HCT116 (cell line): ENCODE results near the gene LRP1B. TPM values are rescaled to one million over a fixed set of nuclear protein-coding genes. Genes with fewer than 3 reads are reported as not detected.

ENCODE experiments used
- ATAC-seq: fragments of 200-7000 bp; cut with Tn5 transposase; 2 replicates; pipeline ENCODE4 v1.9.1; 2020; ENCODE audit warnings: mild to moderate bottlenecking, moderate library complexity
- BruUV-seq: library from RNA; stranded (reverse); fragments of 400-500 nt; replicated peaks from 2 replicates; lab custom pipeline; 2021; lab: Mats Ljungman, UMichigan
- CTCF ChIA-PET: fragments of 300-600 bp; sonication (Branson Sonifier 250); formaldehyde crosslinking; loops from one replicate; lab custom pipeline; 2021; ENCODE audit warnings: antibody characterized with exemption; lab: Charles Lee
- POLR2A ChIA-PET: fragments of 300-600, 350-600 bp; sonication (Branson Sonifier 250); formaldehyde crosslinking; loops from one replicate; lab custom pipeline; 2021; ENCODE audit warnings: antibody characterized with exemption; lab: Charles Lee
- RAD21 ChIA-PET, 2 experiments: fragments of 300-600 bp; sonication (Branson Sonifier 250); formaldehyde crosslinking; loops; one replicate each; lab custom pipeline; 2023; ENCODE audit warnings: low total read pairs in 2 of 2; ENCODE audit not compliant: uncharacterized antibody in 2 of 2, unreplicated experiment in 2 of 2, low non-redundant PET in 1 of 2; lab: Charles Lee
- DNase-seq: peaks from one replicate; pipeline ENCODE4 v3.0.0-alpha.2; 2010; ENCODE audit warnings: low read depth, low spot score
- H2AFZ ChIP-seq: fragments of 200-600 bp; shearing (Covaris generic), sonication (generic); 2 replicates; pipeline ENCODE4 v1.6.1; 2017; ENCODE audit warnings: low read depth, mixed run types, mixed read lengths, antibody characterized with exemption, low read length; ENCODE audit not compliant: poor library complexity, severe bottlenecking
- H3K27ac ChIP-seq: 2 replicates; pipeline ENCODE4 v1.5.1; 2012; ENCODE audit warnings: low read depth, low read length
- H3K27me3 ChIP-seq: fragments of 200-600 bp; sonication (generic); 2 replicates; pipeline ENCODE4 v1.6.1; 2016; ENCODE audit warnings: mixed run types, low read length, mixed read lengths; ENCODE audit not compliant: insufficient read depth
- H3K36me3 ChIP-seq, 2 experiments: fragments of 200-500 bp in 1 of 2; fragments of 200-600 bp in 1 of 2; sonication (Bioruptor generic) in 1 of 2; sonication (generic) in 1 of 2; 2 replicates each; pipeline versions ENCODE4 v1.5.1 to v1.6.1; 2014 to 2016; ENCODE audit warnings: low read length in 2 of 2, inconsistent platforms in 1 of 2, mixed read lengths in 1 of 2, mixed run types in 1 of 2; ENCODE audit not compliant: insufficient read depth in 2 of 2, control insufficient read depth in 1 of 2
- H3K4me1 ChIP-seq, 2 experiments: fragments of 200-600 bp in 1 of 2; sonication (generic) in 1 of 2; 2 replicates each; pipeline versions ENCODE4 v1.5.1 to v1.6.1; 2012 to 2017; ENCODE audit warnings: low read length in 2 of 2, inconsistent platforms in 1 of 2, mild to moderate bottlenecking in 1 of 2, mixed read lengths in 1 of 2, mixed run types in 1 of 2, moderate library complexity in 1 of 2; ENCODE audit not compliant: insufficient read depth in 2 of 2, control insufficient read depth in 1 of 2
- H3K4me2 ChIP-seq: fragments of 200-600 bp; sonication (generic); 2 replicates; pipeline ENCODE4 v1.6.1; 2017; ENCODE audit warnings: mixed run types, low read length, mixed read lengths
- H3K4me3 ChIP-seq, 2 experiments: fragments of 200-600 bp in 1 of 2; sonication (generic) in 1 of 2; replicated peaks in 1 of 2; 2 replicates each; pipeline ENCODE4 v1.5.1; 2011 to 2016; ENCODE audit warnings: low read length in 2 of 2, control low read depth in 1 of 2, low read depth in 1 of 2, mild to moderate bottlenecking in 1 of 2, mixed read lengths in 1 of 2, mixed run types in 1 of 2
- H3K79me2 ChIP-seq: fragments of 200-600 bp; sonication (generic); 2 replicates; pipeline ENCODE4 v1.6.1; 2017; ENCODE audit warnings: mild to moderate bottlenecking, mixed run types, low read length, moderate library complexity, mixed read lengths; ENCODE audit not compliant: insufficient read depth
- H3K9ac ChIP-seq: fragments of 200-600 bp; sonication (generic); 2 replicates; pipeline ENCODE4 v1.6.1; 2016; ENCODE audit warnings: low read length, mixed read lengths
- H3K9me2 ChIP-seq: fragments of 200-600 bp; sonication (generic), shearing (Covaris generic); 2 replicates; pipeline ENCODE4 v1.6.1; 2017; ENCODE audit warnings: mixed run types, mild to moderate bottlenecking, moderate library complexity; ENCODE audit not compliant: insufficient read depth
- H3K9me3 ChIP-seq, 2 experiments: fragments of 200-500 bp in 1 of 2; fragments of 200-600 bp in 1 of 2; sonication (Bioruptor generic) in 1 of 2; sonication (generic) in 1 of 2; 2 replicates each; pipeline ENCODE4 v1.6.1; 2014 to 2017; ENCODE audit warnings: low read length in 2 of 2, mixed read lengths in 2 of 2, inconsistent platforms in 1 of 2, low read depth in 1 of 2, mild to moderate bottlenecking in 1 of 2, mixed run types in 1 of 2, moderate library complexity in 1 of 2; ENCODE audit not compliant: control insufficient read depth in 1 of 2, insufficient read depth in 1 of 2
- H4K20me1 ChIP-seq: fragments of 200-600 bp; sonication (generic), shearing (Covaris generic); 2 replicates; pipeline ENCODE4 v1.6.1; 2017; ENCODE audit warnings: mixed run types, mild to moderate bottlenecking, moderate library complexity; ENCODE audit not compliant: insufficient read depth
- FOSL1 ChIP-seq: IDR thresholded peaks from 2 replicates; pipeline ENCODE4 v1.6.1; 2012; ENCODE audit warnings: low read depth
- intact Hi-C: fragments of 100-400 bp; cut with micrococcal nuclease; formaldehyde crosslinking; loops from 2 replicates; pipeline ENCODE4 v1.10.0; 2022
- total RNA-seq: library from RNA; stranded (reverse); gene quantifications from one replicate; pipeline ENCODE4 v1.2.1, GENCODE V29; 2021; ENCODE audit not compliant: unreplicated experiment
- TF ChIP-seq, protein P1 (sequence below): IDR thresholded peaks from 2 replicates; pipeline ENCODE4 v1.6.1; 2011; ENCODE audit warnings: mild to moderate bottlenecking, low read length, moderate library complexity; ENCODE audit not compliant: insufficient replicate concordance; ENCODE audit errors: extremely low read depth
- TF ChIP-seq, protein P2 (sequence below): IDR thresholded peaks from 2 replicates; pipeline ENCODE4 v1.6.1; 2012; ENCODE audit warnings: low read depth

The LRP1B gene
- total RNA-seq, 1 experiment from 2014 or later: 0.34 TPM

DNA sequence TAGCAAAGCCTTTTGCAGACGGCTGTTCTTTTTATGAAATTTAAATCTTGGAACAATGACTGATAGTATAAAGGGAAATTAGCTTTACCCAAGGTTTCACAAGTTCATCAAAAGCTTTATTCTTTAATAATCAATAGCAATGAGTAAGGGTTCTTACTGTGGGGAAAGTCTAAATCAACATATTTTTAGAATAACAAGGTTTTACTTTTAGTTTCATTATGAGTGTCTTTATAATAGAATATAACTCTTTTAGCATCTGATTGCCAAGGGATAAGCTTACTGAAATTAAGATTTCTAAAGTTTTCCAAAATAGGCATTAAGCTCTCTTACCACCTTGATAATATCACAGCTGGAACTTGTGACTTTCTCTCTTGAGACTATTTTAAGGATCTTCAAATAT is 1489.7 kb downstream of the LRP1B start:
- no peak overlapping the region for H3K4me2 ChIP-seq
- CTCF ChIA-PET: no interaction called here
- RAD21 ChIA-PET: no interaction called here

More for the DNA sequence above, 1489.7 kb downstream of the LRP1B start:
- no peak overlapping the region for H3K27ac ChIP-seq
- DNase-seq (no peak), ATAC-seq (no peak)
- H3K9me3 ChIP-seq: no peaks in the 10 kb centered on the region
- H2AFZ ChIP-seq: no peak overlapping the region
- TF ChIP-seq, protein P1, sequence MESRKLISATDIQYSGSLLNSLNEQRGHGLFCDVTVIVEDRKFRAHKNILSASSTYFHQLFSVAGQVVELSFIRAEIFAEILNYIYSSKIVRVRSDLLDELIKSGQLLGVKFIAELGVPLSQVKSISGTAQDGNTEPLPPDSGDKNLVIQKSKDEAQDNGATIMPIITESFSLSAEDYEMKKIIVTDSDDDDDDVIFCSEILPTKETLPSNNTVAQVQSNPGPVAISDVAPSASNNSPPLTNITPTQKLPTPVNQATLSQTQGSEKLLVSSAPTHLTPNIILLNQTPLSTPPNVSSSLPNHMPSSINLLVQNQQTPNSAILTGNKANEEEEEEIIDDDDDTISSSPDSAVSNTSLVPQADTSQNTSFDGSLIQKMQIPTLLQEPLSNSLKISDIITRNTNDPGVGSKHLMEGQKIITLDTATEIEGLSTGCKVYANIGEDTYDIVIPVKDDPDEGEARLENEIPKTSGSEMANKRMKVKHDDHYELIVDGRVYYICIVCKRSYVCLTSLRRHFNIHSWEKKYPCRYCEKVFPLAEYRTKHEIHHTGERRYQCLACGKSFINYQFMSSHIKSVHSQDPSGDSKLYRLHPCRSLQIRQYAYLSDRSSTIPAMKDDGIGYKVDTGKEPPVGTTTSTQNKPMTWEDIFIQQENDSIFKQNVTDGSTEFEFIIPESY: no peak
- TF ChIP-seq, protein P2, sequence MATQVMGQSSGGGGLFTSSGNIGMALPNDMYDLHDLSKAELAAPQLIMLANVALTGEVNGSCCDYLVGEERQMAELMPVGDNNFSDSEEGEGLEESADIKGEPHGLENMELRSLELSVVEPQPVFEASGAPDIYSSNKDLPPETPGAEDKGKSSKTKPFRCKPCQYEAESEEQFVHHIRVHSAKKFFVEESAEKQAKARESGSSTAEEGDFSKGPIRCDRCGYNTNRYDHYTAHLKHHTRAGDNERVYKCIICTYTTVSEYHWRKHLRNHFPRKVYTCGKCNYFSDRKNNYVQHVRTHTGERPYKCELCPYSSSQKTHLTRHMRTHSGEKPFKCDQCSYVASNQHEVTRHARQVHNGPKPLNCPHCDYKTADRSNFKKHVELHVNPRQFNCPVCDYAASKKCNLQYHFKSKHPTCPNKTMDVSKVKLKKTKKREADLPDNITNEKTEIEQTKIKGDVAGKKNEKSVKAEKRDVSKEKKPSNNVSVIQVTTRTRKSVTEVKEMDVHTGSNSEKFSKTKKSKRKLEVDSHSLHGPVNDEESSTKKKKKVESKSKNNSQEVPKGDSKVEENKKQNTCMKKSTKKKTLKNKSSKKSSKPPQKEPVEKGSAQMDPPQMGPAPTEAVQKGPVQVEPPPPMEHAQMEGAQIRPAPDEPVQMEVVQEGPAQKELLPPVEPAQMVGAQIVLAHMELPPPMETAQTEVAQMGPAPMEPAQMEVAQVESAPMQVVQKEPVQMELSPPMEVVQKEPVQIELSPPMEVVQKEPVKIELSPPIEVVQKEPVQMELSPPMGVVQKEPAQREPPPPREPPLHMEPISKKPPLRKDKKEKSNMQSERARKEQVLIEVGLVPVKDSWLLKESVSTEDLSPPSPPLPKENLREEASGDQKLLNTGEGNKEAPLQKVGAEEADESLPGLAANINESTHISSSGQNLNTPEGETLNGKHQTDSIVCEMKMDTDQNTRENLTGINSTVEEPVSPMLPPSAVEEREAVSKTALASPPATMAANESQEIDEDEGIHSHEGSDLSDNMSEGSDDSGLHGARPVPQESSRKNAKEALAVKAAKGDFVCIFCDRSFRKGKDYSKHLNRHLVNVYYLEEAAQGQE: no peak
- TF ChIP-seq FOSL1: no peak
- peaks cover 0 to 4% of the 10 kb centered on the region in 2 experiments; a peak in 1 of 4 replicates for H3K4me1 ChIP-seq
- H4K20me1 ChIP-seq: no peaks in the 10 kb centered on the region
- H3K4me3 ChIP-seq: no peak overlapping the region
- no peaks in the 10 kb centered on the region; the same call in 1 of the 2 replicates for H3K9me2 ChIP-seq
- BruUV-seq: no TSS peak
- H3K79me2 ChIP-seq: no peaks in the 10 kb centered on the region
- H3K27me3 ChIP-seq: no peaks in the 10 kb centered on the region
- POLR2A ChIA-PET: interaction anchor here (0.9 kb wide), 1 partner anchor 23 kb away, joined by 3 read pairs; no protein-coding TSS in a partner anchor
- H3K36me3 ChIP-seq: no peaks in the 10 kb centered on the region
- intact Hi-C loops: no loop called here
- H3K9ac ChIP-seq: no peak overlapping the region
